HepG2 (cell line): ENCODE data around the gene RAP2A.

ENCODE experiments used
- MAF1 ChIP-seq: sonication (generic); formaldehyde crosslinking; IDR thresholded peaks from 2 replicates; pipeline ENCODE4 v1.5.0; 2020; ENCODE audit warnings: missing genetic modification reagents, borderline replicate concordance
- ZNF773 ChIP-seq: sonication (generic); formaldehyde crosslinking; IDR thresholded peaks from 2 replicates; pipeline ENCODE4 v1.4.0; 2020; ENCODE audit warnings: missing genetic modification reagents, borderline replicate concordance

- TF ChIP-seq ZNF773 (CRISPR knock-in tag) (no peak), MAF1 (CRISPR knock-in tag) (no peak)
Observed at GRCh38 chr13:97505017-97505416, 71.0 kb downstream of the RAP2A start.
